ENCODE data around the gene SORCS2.

- TF ChIP-seq CTCF (IDR thresholded peaks at IDR 0.05) = no peak
- TF ChIP-seq POLR2A (IDR thresholded peaks at IDR 0.05) = no peak
Observed at GRCh38 chr4:7410446-7410845, 218.1 kb downstream of the SORCS2 start.

All from right lobe of liver (tissue), 4 donors.